ENCODE measurements around the gene RNU1-4.
"Not testable (repeated sequence)": the region's sequence is repeated elsewhere in the genome, so short reads cannot be mapped to it uniquely, and the experiment has no call there.

Gene RNU1-4

DNA sequence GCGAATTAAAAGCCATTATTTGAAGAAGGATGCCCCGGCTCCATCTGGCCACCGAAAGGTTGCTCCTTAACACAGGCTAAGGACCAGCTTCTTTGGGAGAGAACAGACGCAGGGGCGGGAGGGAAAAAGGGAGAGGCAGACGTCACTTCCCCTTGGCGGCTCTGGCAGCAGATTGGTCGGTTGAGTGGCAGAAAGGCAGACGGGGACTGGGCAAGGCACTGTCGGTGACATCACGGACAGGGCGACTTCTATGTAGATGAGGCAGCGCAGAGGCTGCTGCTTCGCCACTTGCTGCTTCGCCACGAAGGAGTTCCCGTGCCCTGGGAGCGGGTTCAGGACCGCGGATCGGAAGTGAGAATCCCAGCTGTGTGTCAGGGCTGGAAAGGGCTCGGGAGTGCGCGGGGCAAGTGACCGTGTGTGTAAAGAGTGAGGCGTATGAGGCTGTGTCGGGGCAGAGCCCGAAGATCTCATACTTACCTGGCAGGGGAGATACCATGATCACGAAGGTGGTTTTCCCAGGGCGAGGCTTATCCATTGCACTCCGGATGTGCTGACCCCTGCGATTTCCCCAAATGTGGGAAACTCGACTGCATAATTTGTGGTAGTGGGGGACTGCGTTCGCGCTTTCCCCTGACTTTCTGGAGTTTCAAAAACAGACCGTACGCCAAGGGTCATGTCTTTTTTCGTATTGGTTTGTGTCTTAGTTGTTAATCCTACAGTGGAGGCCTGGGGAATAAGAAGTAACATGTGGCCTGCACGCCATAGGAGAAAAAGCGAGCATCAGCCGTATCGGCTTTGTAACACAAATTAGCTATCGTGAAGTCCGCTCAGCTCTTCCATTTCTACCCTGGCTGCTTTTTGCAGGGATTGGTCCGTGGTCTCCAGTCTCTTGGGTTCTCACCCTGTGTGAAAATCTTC is at the start of gene RNU1-4:
TSS of gene RNU1-4 (plus strand) at position 470 of the 918 bp plus-strand sequence.
- not testable (repeated sequence) for DNase-seq (ENCODE audit: low read depth)

DNA sequence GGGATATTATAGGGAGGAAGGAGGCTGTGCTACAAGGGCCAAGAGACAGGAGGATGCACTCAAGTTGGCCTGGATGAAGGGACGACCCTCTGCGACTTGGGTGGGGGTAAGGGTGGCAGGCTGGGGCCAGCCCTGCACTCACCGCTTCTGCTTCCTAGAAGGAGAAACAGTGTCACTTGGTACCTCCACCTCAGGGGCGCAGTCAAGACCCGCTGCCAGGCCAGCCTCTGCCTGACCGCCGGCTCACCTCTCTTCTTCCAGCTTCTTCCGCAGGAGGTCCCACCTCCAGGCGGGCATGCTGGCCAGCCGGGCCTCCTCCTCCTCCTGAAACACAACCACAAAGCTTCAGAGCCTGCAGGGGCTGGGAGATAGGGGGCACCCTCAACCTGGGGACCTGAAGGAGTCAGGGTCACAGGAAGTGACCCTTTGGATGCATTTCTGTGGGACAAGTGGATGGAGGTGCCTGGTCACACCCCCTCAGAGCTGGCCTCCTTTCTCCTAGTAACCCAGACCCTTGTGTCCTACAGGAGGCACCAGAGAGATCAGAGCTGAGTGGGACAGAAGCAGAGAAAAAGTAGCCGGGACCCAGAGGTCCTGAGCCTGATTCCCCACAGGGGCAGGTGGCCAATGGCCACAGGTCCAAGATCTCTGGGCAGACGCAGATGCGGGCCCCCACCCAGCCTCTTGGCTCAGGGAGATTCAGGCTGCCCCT is 49.2 kb upstream of the RNU1-4 start:
- DNase-seq (ENCODE audit: low read depth) = not testable (repeated sequence)

DNA sequence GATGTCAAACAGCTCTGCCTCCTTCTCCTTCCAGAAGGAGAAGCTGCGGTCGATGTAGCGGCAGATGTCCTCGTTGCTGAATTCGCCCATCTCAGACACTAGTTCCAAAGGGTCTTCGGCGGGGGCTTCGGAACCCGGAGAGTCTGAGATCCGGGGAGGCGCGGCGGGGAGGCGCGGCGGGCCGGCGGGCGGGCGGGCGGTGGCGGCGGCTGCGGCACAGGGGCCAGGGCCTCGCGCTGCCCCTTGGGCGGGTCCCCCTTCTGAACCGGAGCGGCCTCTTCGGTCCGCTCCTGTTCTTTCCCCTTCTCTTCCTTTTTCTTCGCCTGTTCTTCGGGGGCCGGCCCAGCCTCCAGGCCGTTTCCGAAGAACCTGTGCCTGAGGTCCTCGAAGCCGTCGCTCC is 48.0 kb upstream of the RNU1-4 start:
- DNase-seq (ENCODE audit: low read depth) = not testable (repeated sequence)

DNA sequence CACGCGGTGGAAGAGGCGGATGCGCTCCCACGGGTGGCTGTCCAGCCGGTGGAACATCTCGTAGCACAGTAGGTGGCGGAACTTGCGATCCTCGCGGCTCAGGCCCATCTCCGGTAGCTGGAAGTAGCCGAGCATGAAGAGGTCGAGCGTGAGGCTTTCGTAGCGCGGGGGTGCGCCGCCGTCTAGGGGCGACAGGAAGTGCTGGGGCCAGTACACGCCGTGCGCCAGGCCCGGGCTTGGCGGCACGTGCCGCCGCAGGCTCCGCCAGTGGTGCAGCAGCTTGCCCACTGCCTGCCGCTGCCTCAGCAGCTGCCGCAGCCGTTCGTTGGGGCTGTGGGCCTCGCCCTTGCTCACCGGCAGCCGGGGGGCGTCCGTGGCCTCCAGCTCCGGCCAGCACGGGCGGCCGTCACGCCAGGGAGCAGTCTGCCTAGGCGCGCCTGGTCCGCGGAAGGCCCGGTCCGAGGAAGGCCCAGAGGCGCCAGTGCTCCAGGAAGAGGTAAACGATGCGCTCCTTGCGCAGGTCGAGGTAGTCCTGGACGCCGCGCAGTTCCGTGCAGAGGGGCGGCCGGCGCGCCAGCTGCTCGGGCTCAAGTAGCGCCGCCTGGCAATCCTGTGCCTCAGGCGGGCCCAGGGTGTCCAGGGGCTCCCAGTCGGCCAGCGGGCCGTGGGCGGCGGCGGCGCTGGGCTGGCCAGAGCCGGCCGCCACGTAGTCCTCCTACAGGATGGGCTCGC is 47.4 kb upstream of the RNU1-4 start:
- not testable (repeated sequence) for DNase-seq (ENCODE audit: low read depth)

DNA sequence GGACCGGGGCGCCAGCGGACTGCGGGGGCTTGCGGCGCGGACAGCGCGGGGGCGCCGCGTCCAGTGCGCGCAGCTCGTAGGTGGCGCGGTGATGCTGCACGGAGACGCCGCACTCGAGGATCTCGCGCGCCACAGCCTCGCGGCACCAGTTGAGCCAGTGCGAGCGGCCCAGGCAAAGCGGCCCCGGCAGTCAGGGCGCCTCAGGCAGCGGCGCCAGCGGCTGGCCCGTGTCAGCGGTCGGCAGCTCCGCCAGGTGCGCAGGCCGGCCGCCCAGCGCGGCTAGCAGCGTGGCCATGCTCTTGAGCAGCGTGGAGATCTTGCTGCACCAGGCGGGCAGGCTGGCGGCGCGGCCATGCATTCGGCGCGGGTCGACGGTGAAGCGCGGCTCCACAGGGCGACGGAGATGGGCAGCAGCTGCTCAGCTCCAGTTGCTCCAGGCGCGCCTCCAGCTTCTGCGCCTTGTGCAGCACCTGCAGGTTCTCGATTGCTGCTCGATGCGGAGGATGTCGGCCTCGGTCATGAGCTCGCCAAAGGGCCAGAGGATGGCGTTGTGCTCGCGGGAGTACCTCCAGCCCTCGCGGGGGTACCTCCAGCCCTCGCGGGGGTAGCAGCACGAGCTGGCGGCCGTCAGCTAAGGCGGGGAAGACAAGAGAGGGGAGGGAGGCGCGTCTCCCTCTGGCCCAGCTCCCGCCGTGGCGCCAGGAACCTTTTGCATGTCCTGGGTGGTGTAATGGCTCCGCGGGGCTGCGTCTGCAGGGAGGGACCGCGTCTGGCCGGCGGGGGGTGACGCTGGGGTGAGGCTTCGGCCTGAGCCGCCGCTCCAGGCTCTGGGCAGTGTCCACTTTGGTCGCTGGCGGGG is 46.6 kb upstream of the RNU1-4 start:
- DNase-seq (ENCODE audit: low read depth) = not testable (repeated sequence)

DNA sequence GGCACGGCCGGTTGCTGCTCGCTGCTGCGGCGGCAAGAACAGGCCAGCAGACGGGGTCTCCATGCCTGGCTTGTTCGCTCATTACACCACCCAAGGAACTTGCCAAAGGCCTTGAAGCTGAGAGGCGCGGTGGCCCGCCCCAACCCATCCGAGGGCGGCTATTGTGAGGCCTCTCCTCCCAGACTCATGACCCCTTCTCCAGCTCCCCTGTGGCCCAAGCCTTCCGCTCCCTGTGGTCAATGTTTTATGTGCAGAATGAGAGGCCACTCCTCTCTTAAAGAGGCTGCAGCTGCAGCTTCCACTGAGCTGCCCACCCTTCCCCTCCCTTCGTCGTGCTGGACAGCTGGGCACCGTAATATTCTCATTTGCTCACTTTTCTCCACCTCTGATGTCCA is 46.0 kb upstream of the RNU1-4 start:
- DNase-seq (ENCODE audit: low read depth) = not testable (repeated sequence)

DNA sequence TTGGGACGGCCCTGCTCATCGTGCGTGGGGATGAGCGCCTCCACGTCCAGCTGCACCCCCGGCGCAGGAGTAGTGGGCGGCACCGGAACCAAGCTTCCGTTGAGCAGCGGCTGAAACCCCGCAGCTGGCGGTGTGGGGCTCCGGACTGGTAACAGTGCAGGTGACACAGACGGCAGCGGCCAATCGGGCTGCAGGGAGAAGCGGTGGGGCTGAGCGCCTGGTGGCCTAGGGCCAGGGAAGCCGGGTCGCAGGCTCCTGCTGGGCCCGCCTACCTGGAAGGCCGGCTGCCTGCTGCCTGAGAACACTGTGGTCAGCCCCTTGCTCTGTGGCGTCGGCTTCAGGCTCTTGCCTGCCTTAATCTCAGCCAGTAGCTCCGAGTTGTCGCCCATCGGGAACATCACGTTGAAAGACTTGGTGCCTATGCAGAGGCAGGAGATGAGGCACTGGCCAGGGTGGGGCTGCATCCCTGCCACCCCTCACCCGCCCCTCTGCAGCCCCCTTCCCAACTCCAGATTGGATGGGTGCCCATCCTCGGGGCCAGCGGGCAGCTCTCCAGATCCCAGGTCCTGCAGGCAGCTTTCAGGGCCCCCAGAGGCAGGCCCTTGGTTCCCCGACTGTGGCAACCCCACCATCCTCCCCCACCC is 43.7 kb upstream of the RNU1-4 start:
- DNase-seq (ENCODE audit: low read depth) = not testable (repeated sequence)

DNA sequence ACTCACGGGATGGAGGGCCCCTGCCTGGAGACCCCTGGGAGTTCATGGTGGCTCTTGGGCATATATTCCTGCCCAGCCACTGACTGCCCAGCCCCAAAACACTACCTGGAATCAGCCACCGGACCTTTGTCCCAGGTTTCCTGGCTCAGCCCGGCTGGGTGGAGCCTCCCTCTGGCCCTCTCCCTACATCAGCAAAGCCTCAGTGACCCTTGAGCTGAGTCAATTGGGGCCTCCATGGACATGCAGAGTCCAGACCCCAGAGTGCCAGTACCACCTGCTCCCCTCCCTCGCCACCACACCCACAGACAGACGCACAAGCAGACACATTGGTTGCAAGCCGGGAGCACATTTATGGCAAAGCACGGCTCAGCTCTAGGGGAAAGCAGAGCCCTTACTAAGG is 43.2 kb upstream of the RNU1-4 start:
- not testable (repeated sequence) for DNase-seq (ENCODE audit: low read depth)

DNA sequence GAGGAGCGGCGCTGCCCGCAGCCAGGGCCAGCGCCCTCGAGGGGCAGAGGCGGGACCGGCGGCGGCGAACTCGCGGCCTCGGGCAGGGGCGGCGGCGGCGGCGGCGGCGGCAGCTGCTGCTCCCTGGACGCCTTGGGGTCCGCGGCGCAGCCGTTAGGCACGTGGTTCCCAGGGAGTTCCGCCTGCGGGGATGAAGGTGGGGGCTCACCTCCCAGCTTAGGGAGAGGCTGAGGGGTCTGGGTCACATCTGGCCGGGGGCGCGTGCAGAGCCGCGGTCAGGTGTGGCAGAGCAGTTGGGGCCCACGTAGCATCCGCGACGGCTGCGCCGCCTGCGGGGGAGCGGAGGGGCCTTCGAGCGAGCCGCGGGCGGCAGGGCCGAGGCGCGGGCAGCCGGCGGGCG is 40.9 kb upstream of the RNU1-4 start:
- not testable (repeated sequence) for DNase-seq (ENCODE audit: low read depth)

DNA sequence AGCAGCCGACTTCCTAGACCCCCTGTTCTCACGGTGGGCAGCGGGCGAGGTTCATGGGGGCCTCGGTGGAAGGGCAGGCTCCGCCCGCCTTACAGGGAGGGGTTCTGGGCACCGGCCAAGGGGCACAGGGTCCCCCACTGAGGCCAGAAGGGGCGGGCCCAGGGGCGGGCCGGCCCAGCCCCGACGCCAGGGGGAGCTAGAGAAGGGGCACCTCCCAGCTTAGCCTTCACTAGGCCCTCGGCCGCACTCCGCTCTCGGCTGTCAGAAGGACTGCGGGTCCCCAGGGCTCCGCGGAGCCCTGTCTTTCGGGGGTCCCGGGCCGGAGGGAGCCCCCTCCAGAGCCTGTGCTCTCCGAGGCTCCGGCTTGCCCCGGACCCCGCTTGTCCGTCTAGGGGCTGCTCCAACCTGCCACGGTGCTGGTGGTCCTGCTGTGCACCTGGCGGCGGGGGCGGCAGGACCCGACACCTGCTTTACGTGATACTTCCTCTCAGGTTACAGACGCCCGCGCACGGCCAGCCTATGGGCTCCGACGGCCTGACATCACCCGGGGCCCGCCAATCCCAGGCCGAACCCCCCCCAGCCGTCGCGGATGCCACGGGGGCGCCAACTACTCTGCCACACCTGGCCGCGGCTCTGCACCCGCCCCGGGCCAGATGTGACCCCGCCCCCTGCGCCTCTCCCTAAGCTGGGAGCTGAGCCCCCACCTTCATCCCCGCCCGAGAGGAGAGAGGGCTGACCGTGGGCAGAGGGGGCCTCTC is 40.0 kb upstream of the RNU1-4 start:
- not testable (repeated sequence) for DNase-seq (ENCODE audit: low read depth)

DNA sequence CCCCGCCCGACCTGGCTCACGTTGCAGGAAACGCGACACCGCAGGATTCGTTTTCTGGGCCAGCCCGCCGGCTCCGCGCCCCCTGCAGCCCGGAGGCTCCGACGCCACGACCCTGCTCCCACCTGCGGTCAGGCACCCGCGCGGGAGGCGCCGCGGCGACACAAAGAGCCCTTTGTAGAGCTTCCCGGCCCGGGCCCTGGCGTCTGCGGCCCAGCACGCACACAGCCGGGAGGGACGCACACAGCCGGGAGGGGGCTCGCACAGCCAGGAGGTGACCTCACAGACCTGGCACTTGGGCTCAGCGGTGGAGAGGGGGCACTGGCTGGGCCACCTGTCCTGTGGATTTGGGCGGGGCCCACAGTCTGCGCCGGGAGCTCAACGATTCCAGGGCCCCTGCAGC is 39.1 kb upstream of the RNU1-4 start:
- not testable (repeated sequence) for DNase-seq (ENCODE audit: low read depth)

DNA sequence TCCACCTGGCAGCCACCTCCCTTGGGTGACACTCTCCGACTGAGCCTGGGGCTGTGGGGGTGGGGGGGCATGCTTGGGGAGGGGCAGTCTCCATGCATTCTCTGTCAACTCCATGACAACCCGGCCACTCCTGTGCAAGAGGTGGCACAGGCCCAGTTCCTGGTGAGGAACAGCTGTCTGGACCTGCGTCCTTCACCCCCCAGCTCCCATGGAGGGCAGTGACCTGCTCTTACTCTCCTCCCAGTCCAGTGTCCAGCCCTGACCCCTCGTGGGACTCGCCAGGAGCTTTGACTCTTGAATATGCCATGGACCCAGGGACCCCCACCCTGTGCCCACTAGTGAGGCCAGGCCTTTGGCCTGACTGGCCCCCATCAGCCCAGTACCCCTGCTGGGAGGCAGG is 38.0 kb upstream of the RNU1-4 start:
- DNase-seq (ENCODE audit: low read depth) = not testable (repeated sequence)

DNA sequence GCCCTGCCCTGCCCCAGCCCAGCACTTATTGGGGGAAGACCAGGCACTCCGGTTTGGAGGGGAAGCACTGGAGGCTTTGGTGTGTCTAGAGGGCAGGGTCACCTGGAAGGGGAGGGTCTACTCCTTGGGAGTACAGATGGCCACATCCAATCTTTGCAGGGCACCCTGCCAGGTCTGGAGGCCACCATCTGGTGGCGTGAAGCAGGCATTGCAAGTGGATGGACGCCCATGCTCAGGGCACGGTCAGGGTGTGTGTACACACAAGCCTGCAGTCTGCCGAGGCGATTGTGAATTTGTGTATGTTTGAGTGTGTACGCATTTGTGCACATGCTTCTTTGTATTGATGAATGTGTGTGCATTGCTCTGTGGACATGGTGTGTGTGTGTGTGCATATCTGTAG is 37.2 kb upstream of the RNU1-4 start:
- DNase-seq (ENCODE audit: low read depth) = not testable (repeated sequence)

DNA sequence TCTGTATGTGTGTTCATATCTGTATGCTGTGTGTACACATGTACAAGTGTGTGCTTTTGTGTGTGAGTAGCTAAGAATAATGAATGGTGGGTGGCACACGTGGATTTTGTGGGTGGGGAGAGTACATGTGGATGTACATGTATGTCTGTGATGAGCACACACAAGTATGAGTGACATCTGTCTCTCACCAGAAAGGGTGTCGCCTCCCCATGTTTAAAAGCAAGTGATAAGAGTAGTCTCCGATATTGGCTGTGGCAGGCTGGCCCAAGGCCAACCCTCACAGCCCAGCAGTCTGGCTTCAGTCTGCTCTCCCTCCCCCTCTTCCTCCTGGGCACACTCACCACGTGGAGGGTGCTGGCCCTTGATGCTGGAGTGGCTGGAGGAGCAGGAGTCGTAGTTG is 36.7 kb upstream of the RNU1-4 start:
- not testable (repeated sequence) for DNase-seq (ENCODE audit: low read depth)

DNA sequence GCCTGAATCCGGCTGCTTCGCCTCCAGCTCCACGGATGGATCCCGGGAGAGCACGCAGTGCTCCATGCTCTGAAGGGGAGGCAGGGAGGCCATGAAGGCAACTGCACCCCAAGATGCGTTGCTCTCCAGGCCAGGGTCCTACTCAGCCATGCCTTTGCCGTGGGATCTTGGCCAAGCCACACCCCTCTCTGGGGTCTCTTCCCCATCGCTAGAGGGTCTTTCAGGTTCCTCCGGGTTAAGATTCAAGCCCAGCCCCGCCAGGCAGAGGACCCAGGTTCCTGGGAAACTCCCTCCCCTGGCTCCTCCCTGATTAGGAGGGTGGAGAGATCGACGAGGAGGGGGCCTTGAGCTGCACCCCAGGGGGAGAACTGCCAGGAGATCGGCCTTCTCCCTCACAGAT is 36.2 kb upstream of the RNU1-4 start:
- not testable (repeated sequence) for DNase-seq (ENCODE audit: low read depth)

DNA sequence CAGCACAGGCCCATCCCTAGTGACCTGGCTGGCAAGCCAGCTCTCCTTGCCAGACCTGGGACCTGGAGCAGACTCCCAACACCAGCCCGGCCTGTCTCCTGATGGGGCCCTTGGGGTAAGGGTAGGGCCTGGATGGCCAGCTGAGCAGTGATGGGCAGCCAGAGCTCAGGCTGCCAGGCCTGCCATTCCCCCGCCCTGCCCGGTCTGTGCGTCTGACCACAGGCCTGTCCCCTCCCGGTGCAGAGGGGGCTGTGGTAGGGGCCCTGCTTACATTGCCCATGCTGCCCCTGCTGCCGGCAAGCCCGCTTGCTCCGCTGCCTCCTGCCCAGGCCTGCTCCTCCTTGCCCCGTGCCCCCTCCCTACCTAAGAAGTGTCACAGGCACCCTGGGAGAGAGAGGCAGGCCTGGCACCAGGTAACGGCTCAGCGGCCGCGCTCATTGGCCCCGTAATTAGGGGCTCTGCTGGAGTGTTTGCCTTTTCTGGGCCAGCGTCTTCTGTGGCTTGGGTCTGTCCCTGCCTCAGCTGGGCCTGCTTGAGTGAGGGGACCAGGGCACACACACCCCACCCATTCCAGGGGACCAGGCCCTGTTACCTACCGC is 35.7 kb upstream of the RNU1-4 start:
- not testable (repeated sequence) for DNase-seq (ENCODE audit: low read depth)

DNA sequence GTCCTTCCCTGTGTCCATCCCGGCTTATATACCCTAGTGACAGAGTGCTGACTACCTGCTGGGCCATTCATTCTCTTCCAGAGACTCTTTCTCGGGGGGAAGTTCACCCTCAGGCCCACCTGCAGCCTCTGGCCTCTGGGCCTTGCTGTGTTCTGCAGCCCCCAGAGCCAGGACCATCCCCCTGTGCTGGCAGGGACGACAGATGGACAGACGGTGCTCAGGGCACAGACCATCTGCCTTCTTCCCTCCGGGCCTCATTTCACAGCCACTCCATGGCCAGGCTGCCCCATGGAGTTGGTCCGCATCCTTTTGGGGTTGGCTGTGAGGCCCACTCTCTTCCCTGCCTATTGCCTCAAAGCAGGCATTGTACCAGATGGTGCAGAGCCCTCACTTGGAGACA is 34.0 kb upstream of the RNU1-4 start:
- not testable (repeated sequence) for DNase-seq (ENCODE audit: low read depth)

DNA sequence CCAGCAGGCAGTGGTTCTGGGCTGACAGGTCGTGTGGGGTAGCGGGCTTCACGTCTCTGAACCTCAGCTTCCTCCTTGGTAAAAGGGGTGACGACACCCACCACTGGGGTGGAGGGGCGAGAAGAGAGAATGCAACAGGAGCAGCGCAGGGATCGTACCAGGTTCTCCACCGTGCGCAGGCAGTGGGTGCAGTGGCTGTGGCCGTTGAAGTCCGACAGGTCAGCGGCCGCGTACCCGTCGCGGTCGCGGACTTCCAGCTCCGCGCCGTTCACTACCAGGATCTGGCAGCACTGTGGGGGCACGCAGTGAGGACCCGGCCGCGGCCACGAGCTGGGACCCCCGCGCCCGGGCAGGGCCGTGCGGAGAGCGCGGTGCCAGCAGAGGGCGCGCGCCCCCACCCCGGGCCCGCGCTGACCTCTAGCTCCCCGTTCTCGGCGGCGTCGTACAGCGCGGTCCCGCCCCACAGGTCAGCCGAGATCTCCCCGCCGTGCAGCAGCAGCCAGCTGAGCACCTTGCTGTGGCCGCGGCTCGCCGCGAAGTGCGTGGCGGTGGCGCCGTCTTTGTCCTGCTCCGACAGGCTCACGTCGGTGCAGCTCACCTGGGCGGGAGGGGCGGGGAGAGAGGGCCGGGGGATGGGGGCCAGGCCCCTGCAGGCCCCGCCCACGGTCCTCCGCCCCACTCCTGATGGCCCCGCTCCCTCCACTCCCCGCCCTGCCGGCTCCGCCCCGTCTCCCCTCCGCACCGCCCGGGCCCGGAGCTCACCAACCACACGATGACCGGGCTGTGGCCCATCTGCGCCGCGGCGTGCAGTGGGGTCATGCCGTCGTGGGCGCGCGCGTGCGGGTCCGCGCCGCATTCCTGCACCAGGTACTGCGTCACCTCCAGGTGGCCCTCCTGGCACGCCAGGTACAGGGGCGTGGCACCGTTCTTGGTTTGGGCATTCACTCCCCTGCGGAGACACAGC is 32.9 kb upstream of the RNU1-4 start:
- not testable (repeated sequence) for DNase-seq (ENCODE audit: low read depth)
